SU-DHL-6 (cell line): Measurements from ENCODE around the gene NCOA4.
"Not testable (repeated sequence)": the region's sequence is repeated elsewhere in the genome, so short reads cannot be mapped to it uniquely, and the experiment has no call there.

Source experiments
- H2AFZ ChIP-seq: fragments of 200-600 bp; sonication (generic); 2 replicates; pipeline ENCODE4 v1.6.1; 2014; ENCODE audit warnings: low read depth, mild to moderate bottlenecking, moderate library complexity, mixed read lengths, antibody characterized with exemption, low read length; ENCODE audit not compliant: severe bottlenecking
- H3F3A ChIP-seq: fragments of 200-600 bp; shearing (Covaris generic); 2 replicates; pipeline ENCODE4 v1.6.0; 2016; ENCODE audit warnings: antibody characterized with exemption, mild to moderate bottlenecking; ENCODE audit not compliant: insufficient read depth
- H3K27ac ChIP-seq: fragments of 200-600 bp; sonication (generic); 2 replicates; pipeline ENCODE4 v1.5.1; 2016; ENCODE audit warnings: low read depth, mild to moderate bottlenecking, low read length, moderate library complexity, mixed read lengths
- H3K27me3 ChIP-seq: fragments of 200-600 bp; sonication (generic), shearing (Covaris generic); 2 replicates; pipeline ENCODE4 v1.6.0; 2014; ENCODE audit warnings: mild to moderate bottlenecking, low read length
- H3K36me3 ChIP-seq: fragments of 200-600 bp; sonication (generic); 2 replicates; pipeline ENCODE4 v1.6.1; 2014; ENCODE audit warnings: mild to moderate bottlenecking, low read length, mixed read lengths
- H3K4me2 ChIP-seq: fragments of 300-600, 200-600 bp; shearing (Covaris generic), sonication (generic); 2 replicates; pipeline ENCODE4 v1.6.0; 2014; ENCODE audit warnings: low read length, low read depth, mild to moderate bottlenecking; ENCODE audit not compliant: poor library complexity, severe bottlenecking
- H3K4me3 ChIP-seq: fragments of 200-600 bp; sonication (generic); 2 replicates; pipeline ENCODE4 v1.5.1; 2014; ENCODE audit warnings: antibody characterized with exemption, low read length, mild to moderate bottlenecking, mixed read lengths; ENCODE audit not compliant: insufficient read depth, poor library complexity, severe bottlenecking
- H3K79me2 ChIP-seq: fragments of 200-600 bp; sonication (generic); 2 replicates; pipeline ENCODE4 v1.6.1; 2014; ENCODE audit warnings: mild to moderate bottlenecking, low read length, moderate library complexity; ENCODE audit not compliant: insufficient read depth
- H3K9ac ChIP-seq: fragments of 200-600 bp; sonication (generic); 2 replicates; pipeline ENCODE4 v1.7.0; 2014; ENCODE audit warnings: mild to moderate bottlenecking, low read length
- H3K9me2 ChIP-seq: fragments of 200-600 bp; sonication (generic); replicated peaks from 2 replicates; pipeline ENCODE4 v1.6.1; 2014; ENCODE audit warnings: low read length; ENCODE audit not compliant: insufficient read depth
- H3K9me3 ChIP-seq: fragments of 200-600 bp; sonication (generic); 2 replicates; pipeline ENCODE4 v1.6.1; 2014; ENCODE audit warnings: low read length, mixed read lengths; ENCODE audit not compliant: insufficient read depth
- H4K20me1 ChIP-seq: fragments of 200-600 bp; sonication (generic); 2 replicates; pipeline ENCODE4 v1.6.1; 2014; ENCODE audit warnings: low read depth, mild to moderate bottlenecking, antibody characterized with exemption, low read length, moderate library complexity, mixed read lengths
- EZH2phosphoT487 ChIP-seq: fragments of 200-600 bp; sonication (generic), shearing (Covaris generic); conservative IDR thresholded peaks from 2 replicates; pipeline ENCODE4 v1.6.1; 2018; ENCODE audit warnings: mild to moderate bottlenecking, antibody characterized with exemption, low read length, moderate library complexity, mixed read lengths
- TF ChIP-seq, protein P1 (sequence below): fragments of 200-600 bp; sonication (generic); IDR thresholded peaks from one replicate; pipeline ENCODE4 v1.5.1; 2017; ENCODE audit warnings: antibody characterized with exemption, mild to moderate bottlenecking, low read length, moderate library complexity; ENCODE audit not compliant: insufficient read depth, poor library complexity, severe bottlenecking

The NCOA4 gene

DNA sequence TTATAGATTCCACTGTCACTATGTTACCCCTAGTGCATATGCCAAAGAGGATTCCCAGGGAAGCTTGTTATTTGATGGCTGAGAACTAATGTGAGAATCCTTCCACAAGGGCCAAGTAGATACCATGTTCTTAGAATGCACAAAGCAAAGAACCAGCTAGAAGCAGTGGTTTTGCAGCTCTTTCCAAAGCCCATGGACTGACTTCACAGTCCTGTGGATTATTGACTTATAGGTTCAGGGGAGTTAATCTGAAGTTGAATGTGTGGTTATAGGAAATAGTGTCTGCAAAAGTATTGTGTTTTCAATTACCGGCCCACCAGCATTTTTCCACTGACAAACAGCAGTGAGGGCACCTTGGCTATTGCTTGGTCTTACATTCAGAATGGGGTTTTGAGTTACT lies 29.9 kb downstream of the NCOA4 start:
- Histone ChIP-seq H3K9me3 (no peaks in the 10 kb centered on the region), H3K27me3 (no peaks in the 10 kb centered on the region), H3K9ac (no peak overlapping the region), H4K20me1 (no peaks in the 10 kb centered on the region), H2AFZ (no peak overlapping the region), H3K4me2 (no peak overlapping the region), H3K79me2 (0 out of 2 replicates have a peak, but pooled peaks cover 6% of the 10 kb centered on the region), H3K9me2 (no peaks in the 10 kb centered on the region), H3F3A (peaks cover 19% of the 10 kb centered on the region; the same call in 1 of the 2 replicates), H3K4me3 (no peak overlapping the region), H3K36me3 (peaks cover 23% of the 10 kb centered on the region), H3K27ac (no peak overlapping the region)
- TF ChIP-seq, protein P1, sequence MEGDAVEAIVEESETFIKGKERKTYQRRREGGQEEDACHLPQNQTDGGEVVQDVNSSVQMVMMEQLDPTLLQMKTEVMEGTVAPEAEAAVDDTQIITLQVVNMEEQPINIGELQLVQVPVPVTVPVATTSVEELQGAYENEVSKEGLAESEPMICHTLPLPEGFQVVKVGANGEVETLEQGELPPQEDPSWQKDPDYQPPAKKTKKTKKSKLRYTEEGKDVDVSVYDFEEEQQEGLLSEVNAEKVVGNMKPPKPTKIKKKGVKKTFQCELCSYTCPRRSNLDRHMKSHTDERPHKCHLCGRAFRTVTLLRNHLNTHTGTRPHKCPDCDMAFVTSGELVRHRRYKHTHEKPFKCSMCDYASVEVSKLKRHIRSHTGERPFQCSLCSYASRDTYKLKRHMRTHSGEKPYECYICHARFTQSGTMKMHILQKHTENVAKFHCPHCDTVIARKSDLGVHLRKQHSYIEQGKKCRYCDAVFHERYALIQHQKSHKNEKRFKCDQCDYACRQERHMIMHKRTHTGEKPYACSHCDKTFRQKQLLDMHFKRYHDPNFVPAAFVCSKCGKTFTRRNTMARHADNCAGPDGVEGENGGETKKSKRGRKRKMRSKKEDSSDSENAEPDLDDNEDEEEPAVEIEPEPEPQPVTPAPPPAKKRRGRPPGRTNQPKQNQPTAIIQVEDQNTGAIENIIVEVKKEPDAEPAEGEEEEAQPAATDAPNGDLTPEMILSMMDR: no peak

DNA sequence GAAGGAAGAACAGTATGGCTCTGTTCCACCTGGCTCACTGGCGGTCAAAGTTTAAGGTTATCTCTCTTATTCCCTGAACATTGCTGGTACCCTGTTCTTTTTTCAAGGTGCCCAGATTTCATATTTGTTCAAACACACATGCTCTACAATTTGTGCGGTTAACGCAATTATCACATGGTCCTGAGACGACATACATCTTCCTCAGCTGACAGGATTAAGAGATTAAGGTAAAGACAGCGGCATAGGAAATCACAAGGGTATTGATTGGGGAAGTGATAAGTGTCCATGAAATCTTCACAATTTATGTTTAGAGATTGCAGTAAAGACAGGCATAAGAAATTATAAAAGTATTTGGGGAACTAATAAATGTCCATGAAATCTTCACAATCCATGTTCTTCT lies 30.5 kb downstream of the NCOA4 start:
- H4K20me1 ChIP-seq, H2AFZ ChIP-seq, H3K27ac ChIP-seq, H3K9ac ChIP-seq, H3K9me3 ChIP-seq, H3K9me2 ChIP-seq, H3K4me3 ChIP-seq, H3K27me3 ChIP-seq, H3K4me2 ChIP-seq, H3K79me2 ChIP-seq: not testable (repeated sequence)
- H3F3A ChIP-seq: peaks cover 13% of the 10 kb centered on the region; the same call in 1 of the 2 replicates
- H3K36me3 ChIP-seq: peaks cover 20% of the 10 kb centered on the region

DNA sequence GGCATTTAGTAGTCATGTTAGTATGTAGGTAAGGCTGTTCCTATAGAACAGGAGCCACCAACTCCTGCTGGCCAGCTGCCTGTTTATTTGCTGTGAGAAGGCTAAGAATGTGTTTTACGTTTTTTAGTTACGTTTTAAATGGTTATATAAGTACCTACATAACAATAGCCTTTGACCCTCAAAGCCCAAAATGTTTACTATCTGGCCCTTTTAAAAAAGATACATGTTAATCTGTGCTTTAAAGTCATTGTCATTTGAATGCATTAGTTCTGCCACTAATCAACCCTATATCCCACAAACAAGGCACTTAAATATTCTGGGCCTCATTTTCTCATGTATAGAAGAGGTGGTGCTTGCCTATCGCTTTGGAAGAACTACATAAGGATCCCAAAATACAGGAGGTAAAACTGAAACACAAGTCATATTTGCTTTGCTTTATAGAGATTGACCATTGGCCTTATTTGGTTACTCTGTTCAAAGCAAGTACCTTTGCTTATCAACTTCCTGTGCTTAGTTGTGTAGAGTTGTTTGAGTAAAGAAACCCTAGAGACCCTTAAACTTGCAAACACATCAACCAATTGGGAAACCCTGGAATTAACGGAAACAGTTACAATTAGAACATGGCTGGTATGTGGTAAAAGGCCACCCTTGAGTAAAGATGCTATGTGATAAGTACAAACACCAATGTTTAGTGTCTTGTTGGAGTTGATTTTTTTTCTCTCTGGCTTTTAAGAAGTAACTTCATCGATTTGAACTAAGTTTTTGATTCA lies 32.2 kb downstream of the NCOA4 start:
- peaks cover 9% of the 10 kb centered on the region; the same call in 1 of the 2 replicates for H3F3A ChIP-seq
- TF ChIP-seq, protein P1: no peak
- TF ChIP-seq EZH2phosphoT487: no peak
- H4K20me1 ChIP-seq: no peaks in the 10 kb centered on the region
- H3K4me2 ChIP-seq: no peak overlapping the region
- no peak overlapping the region for H3K27ac ChIP-seq
- H2AFZ ChIP-seq: no peak overlapping the region
- no peaks in the 10 kb centered on the region for H3K9me2 ChIP-seq
- H3K9me3 ChIP-seq: no peaks in the 10 kb centered on the region
- H3K9ac ChIP-seq: no peak overlapping the region
- H3K27me3 ChIP-seq: no peaks in the 10 kb centered on the region
- H3K79me2 ChIP-seq: 0 out of 2 replicates have a peak, but pooled peaks cover 6% of the 10 kb centered on the region
- H3K4me3 ChIP-seq: no peak overlapping the region
- H3K36me3 ChIP-seq: peaks cover 11% of the 10 kb centered on the region; the same call in 1 of the 2 replicates

DNA sequence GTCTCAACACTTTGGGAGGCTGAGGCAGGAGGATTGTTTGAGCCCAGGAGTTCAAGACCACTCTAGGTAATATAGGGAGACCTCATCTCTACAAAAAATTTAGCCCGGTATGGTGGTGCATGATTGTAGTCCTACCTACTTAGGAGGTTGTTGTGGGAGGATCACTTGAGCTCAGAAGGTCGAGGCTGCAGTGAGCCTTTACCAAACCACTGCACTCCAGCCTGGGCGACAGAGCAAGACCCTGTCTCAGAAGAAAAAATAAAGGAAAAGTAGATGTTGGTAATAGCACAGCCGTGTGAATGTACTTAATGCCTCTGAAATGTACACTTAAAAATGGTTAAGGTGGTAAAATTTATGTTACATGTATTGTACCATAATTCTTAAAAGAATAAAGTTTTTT lies 32.9 kb downstream of the NCOA4 start:
- Histone ChIP-seq H3F3A (peaks cover 9% of the 10 kb centered on the region; the same call in 1 of the 2 replicates), H3K9ac (no peak overlapping the region), H3K4me2 (no peak overlapping the region), H4K20me1 (no peaks in the 10 kb centered on the region), H3K4me3 (no peak overlapping the region), H3K9me3 (no peaks in the 10 kb centered on the region), H3K9me2 (no peaks in the 10 kb centered on the region), H2AFZ (no peak overlapping the region), H3K27me3 (no peaks in the 10 kb centered on the region), H3K27ac (no peak overlapping the region), H3K36me3 (peaks cover 7% of the 10 kb centered on the region; the same call in 1 of the 2 replicates), H3K79me2 (0 out of 2 replicates have a peak, but pooled peaks cover 6% of the 10 kb centered on the region)
- TF ChIP-seq, protein P1: no peak
- TF ChIP-seq EZH2phosphoT487: no peak

DNA sequence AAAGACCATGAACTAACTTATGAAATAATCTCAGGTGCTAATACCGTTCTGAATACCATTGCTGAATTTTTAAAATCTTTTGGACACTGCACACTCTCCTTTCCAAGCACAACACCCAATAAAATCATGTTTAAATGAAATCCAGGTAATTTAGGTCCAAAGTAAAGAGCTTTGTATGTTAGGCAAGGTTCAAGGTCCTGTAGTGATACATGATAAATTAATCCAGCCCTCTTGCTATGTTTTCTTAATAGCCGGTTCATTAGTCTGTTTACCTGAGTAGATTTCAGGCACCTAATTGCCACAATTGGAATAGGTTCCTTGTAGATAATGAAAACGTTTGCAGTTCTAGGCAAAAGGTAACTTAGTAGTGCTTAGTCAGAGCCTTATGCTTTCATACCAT lies 44.8 kb downstream of the NCOA4 start:
- not testable (repeated sequence) for H3K9me2 ChIP-seq, H3K27ac ChIP-seq, H3K4me2 ChIP-seq, H3K79me2 ChIP-seq, H3K9me3 ChIP-seq, H4K20me1 ChIP-seq, H3K4me3 ChIP-seq, H3K36me3 ChIP-seq, H3F3A ChIP-seq, H3K27me3 ChIP-seq, H2AFZ ChIP-seq, H3K9ac ChIP-seq
